K562 (cell line): ENCODE measurements around the gene MXD3. TPM values are rescaled to one million over a fixed set of nuclear protein-coding genes. Genes with fewer than 3 reads are reported as not detected.

Experiments
- ATAC-seq: fragments of 200-7000 bp; cut with Tn5 transposase; 3 replicates; pipeline ENCODE4 v1.9.1; 2020; ENCODE audit warnings: moderate library complexity
- BruUV-seq: library from RNA; stranded (reverse); fragments of 400-500 nt; replicated peaks from 2 replicates; lab custom pipeline; 2021; lab: Mats Ljungman, UMichigan
- CTCF ChIA-PET: fragments of 300-600 bp; formaldehyde crosslinking; extraction: SDS; loops from one replicate; lab custom pipeline; 2021; ENCODE audit warnings: low intra/inter-chr PET ratio; lab: Yijun Ruan, JAX
- POLR2A ChIA-PET: fragments of 300-600, 350-650 bp; sonication (Branson Sonifier 250); formaldehyde crosslinking; extraction: SDS; loops from one replicate; lab custom pipeline; 2021; ENCODE audit warnings: antibody characterized with exemption, inconsistent platforms; lab: Yijun Ruan, JAX
- DNase-seq, 4 experiments: peaks; one replicate each; pipeline versions ENCODE4 v3.0.0 to v3.0.0-alpha.2; 2011 to 2018; ENCODE audit warnings: low spot score in 3 of 4, mixed read lengths in 3 of 4; ENCODE audit errors: extremely low read depth in 1 of 4
- FAIRE-seq: peaks from 2 replicates; lab custom pipeline; 2011; peaks lifted over from hg19 to GRCh38; lab: Jason Lieb, UNC
- H2AFZ ChIP-seq: 2 replicates; pipeline ENCODE4 v1.6.0; 2011; ENCODE audit warnings: low read depth, low read length, control low read depth, inconsistent platforms
- H3K27ac ChIP-seq: fragments of 200-600 bp; 3 replicates; pipeline ENCODE4 v1.8.0; 2011; ENCODE audit warnings: low read depth, mild to moderate bottlenecking, control low read depth, inconsistent platforms, low read length, moderate library complexity, mixed read lengths; ENCODE audit errors: extremely low read depth
- H3K27me3 ChIP-seq, 2 experiments: fragments of 300-600 bp in 1 of 2; 2 replicates in 1 of 2; 3 replicates in 1 of 2; pipeline versions ENCODE4 v1.6.0 to v1.8.0; 2011; ENCODE audit warnings: inconsistent platforms in 2 of 2, low read length in 2 of 2, mild to moderate bottlenecking in 1 of 2, mixed read lengths in 1 of 2, moderate library complexity in 1 of 2; ENCODE audit not compliant: control insufficient read depth in 2 of 2, insufficient read depth in 2 of 2
- H3K36me3 ChIP-seq: fragments of 300-600 bp; 3 replicates; pipeline ENCODE4 v1.8.0; 2011; ENCODE audit warnings: mild to moderate bottlenecking, low read length, inconsistent platforms; ENCODE audit not compliant: control insufficient read depth, insufficient read depth
- H3K4me1 ChIP-seq, 2 experiments: fragments of 200-600 bp in 1 of 2; replicated peaks in 1 of 2; 2 replicates in 1 of 2; 3 replicates in 1 of 2; pipeline versions ENCODE4 v1.5.1 to v1.8.0; 2011; ENCODE audit warnings: inconsistent platforms in 2 of 2, low read length in 2 of 2, mild to moderate bottlenecking in 1 of 2, mixed read lengths in 1 of 2, moderate library complexity in 1 of 2; ENCODE audit not compliant: control insufficient read depth in 2 of 2, insufficient read depth in 2 of 2
- H3K4me2 ChIP-seq: 2 replicates; pipeline ENCODE4 v1.6.1; 2011; ENCODE audit warnings: low read length, control low read depth, inconsistent platforms, mixed read lengths; ENCODE audit not compliant: insufficient read depth
- H3K4me3 ChIP-seq: fragments of 200-600 bp; sonication (generic), shearing (Covaris generic); 2 replicates; pipeline ENCODE4 v1.5.1; 2016; ENCODE audit warnings: control low read depth, inconsistent platforms
- H3K79me2 ChIP-seq: fragments of 200-600 bp; 3 replicates; pipeline ENCODE4 v1.8.0; 2011; ENCODE audit warnings: low read length, inconsistent platforms; ENCODE audit not compliant: control insufficient read depth, insufficient read depth
- H3K9ac ChIP-seq, 2 experiments: 2 replicates each; pipeline versions ENCODE4 v1.6.0 to v1.6.1; 2011; ENCODE audit warnings: low read depth in 2 of 2, low read length in 2 of 2, control low read depth in 1 of 2, inconsistent platforms in 1 of 2, mild to moderate bottlenecking in 1 of 2, mixed read lengths in 1 of 2; ENCODE audit not compliant: insufficient read depth in 1 of 2
- H3K9me1 ChIP-seq: one replicate; pipeline ENCODE4 v1.6.0; 2011; ENCODE audit warnings: inconsistent platforms, mild to moderate bottlenecking, low read length, moderate library complexity; ENCODE audit not compliant: control insufficient read depth, insufficient read depth
- H3K9me3 ChIP-seq: replicated peaks from 2 replicates; pipeline ENCODE4 v1.5.1; 2011; ENCODE audit warnings: low read depth, low read length, inconsistent platforms; ENCODE audit not compliant: control insufficient read depth, insufficient read depth
- H4K20me1 ChIP-seq: replicated peaks from 2 replicates; pipeline ENCODE4 v1.6.1; 2011; ENCODE audit warnings: low read length, inconsistent platforms, mixed read lengths; ENCODE audit not compliant: control insufficient read depth, insufficient read depth
- CBX5 ChIP-seq: IDR thresholded peaks from 2 replicates; pipeline ENCODE4 v1.6.1; 2014; ENCODE audit warnings: low read depth, borderline replicate concordance
- E2F6 ChIP-seq, 2 experiments: IDR thresholded peaks; 2 replicates each; pipeline ENCODE4 v1.6.1; 2011; ENCODE audit warnings: borderline replicate concordance in 1 of 2, control low read depth in 1 of 2, low read depth in 1 of 2, low read length in 1 of 2, mild to moderate bottlenecking in 1 of 2, mixed read lengths in 1 of 2, moderate library complexity in 1 of 2; ENCODE audit not compliant: insufficient read depth in 1 of 2, insufficient read length in 1 of 2, poor library complexity in 1 of 2, severe bottlenecking in 1 of 2; ENCODE audit errors: extremely low read depth in 1 of 2
- E2F8 ChIP-seq: fragments of 450-650 bp; IDR thresholded peaks from 2 replicates; pipeline ENCODE4 v1.7.1; 2018; ENCODE audit warnings: mild to moderate bottlenecking, low read depth; ENCODE audit not compliant: partially characterized antibody
- PHF20 ChIP-seq: fragments of 450-650 bp; IDR thresholded peaks from 2 replicates; pipeline ENCODE4 v1.6.1; 2018; ENCODE audit not compliant: partially characterized antibody
- SMARCE1 ChIP-seq: fragments of 450-650 bp; IDR thresholded peaks from 2 replicates; pipeline ENCODE4 v1.7.1; 2016; ENCODE audit warnings: mild to moderate bottlenecking
- ZBTB43 ChIP-seq: sonication (generic); formaldehyde crosslinking; IDR thresholded peaks from 2 replicates; pipeline ENCODE4 v1.8.0; 2023; ENCODE audit warnings: mild to moderate bottlenecking, missing genetic modification reagents
- ZNF274 ChIP-seq: IDR thresholded peaks from 2 replicates; pipeline ENCODE4 v1.6.1; 2011; ENCODE audit warnings: low read depth, mild to moderate bottlenecking, low read length, moderate library complexity, borderline replicate concordance
- ZNF644 ChIP-seq: fragments of 200-800 bp; sonication (Bioruptor generic); IDR thresholded peaks from 2 replicates; pipeline ENCODE4 v1.6.1; 2016; ENCODE audit warnings: low read depth, missing genetic modification characterization, missing compliant biosample characterization
- WGBS: fragments of 100-300 bp; shearing (Covaris generic); methylation state at CpG from one replicate; pipeline ENCODE4 v1.1.6; 2016; ENCODE audit warnings: low coverage, mixed read lengths; ENCODE audit not compliant: insufficient coverage; ENCODE audit errors: missing lambda C conversion rate; 5-methylcytosine and 5-hydroxymethylcytosine counted together
- in situ Hi-C: fragments of 300-500 bp; cut with MboI; formaldehyde crosslinking; loops from 4 replicates; pipeline ENCODE4 v1.15.0; 2018; ENCODE audit warnings: inconsistent platforms, mixed read lengths
- intact Hi-C: fragments of 100-400 bp; cut with micrococcal nuclease; formaldehyde crosslinking; loops from 2 replicates; pipeline ENCODE4 v1.14.2; 2022
- polyA plus RNA-seq, 8 experiments: library from polyadenylated mRNA; depleted of rRNA in 4 of 8; stranded (reverse) in 5 of 8; unstranded in 3 of 8; fragments of >200 nt; fragmentation: Nextera tagmentation in 2 of 8; fragmentation: Illumina TruSeq in 1 of 8; extraction: Ambion mirVana in 2 of 8; extraction: Trizol in 1 of 8; gene quantifications; 2 replicates each; pipeline versions ENCODE4 v1.2.1 to v1.2.3, GENCODE V29; 2011 to 2014; ENCODE audit warnings: inconsistent platforms in 1 of 8, missing spikeins in 1 of 8
- total RNA-seq, 7 experiments: library from RNA; depleted of rRNA in 6 of 7; stranded (reverse); fragments of >200 nt in 6 of 7; fragmentation: Illumina TruSeq in 2 of 7; extraction: Trizol in 2 of 7; gene quantifications; 2 replicates each; pipeline versions ENCODE4 v1.2.1 to v1.2.3, GENCODE V29; 2011 to 2021; ENCODE audit warnings: low replicate concordance in 1 of 7

Gene MXD3
- total and polyA plus RNA-seq, 9 of the 15 experiments (the other 6 are each of a cell fraction or from before 2014, with no cell fraction given) = 0.28 to 24.8 (median 4.5) TPM

- Histone ChIP-seq H3K9me3 (no peaks in the 10 kb centered on the region), H3K4me3 (no peak overlapping the region), H3K9me1 (no peaks in the 10 kb centered on the region), H4K20me1 (no peaks in the 10 kb centered on the region), H3K27me3 (no peaks in the 10 kb centered on the region), H3K4me1 (peaks cover 0 to 1% of the 10 kb centered on the region in 2 experiments; a peak in 3 of 5 replicates), H2AFZ (no peak overlapping the region), H3K9ac (peak overlapping the region in 1 of 2 experiments; percentile 46; a peak in 1 of 4 replicates), H3K27ac (no peak overlapping the region), H3K4me2 (no peak overlapping the region), H3K36me3 (peaks cover 73% of the 10 kb centered on the region; the same call in 2 of the 3 replicates), H3K79me2 (no peaks in the 10 kb centered on the region)
- WGBS = 94% methylated on average over 3 of the region's 3 CpGs
- no peak for TF ChIP-seq E2F8
- no peak for TF ChIP-seq ZNF274
- TF ChIP-seq PHF20 = no peak
- no peak for TF ChIP-seq ZBTB43 (CRISPR knock-in tag)
- TF ChIP-seq E2F6 (IDR thresholded peaks at IDR 0.05; ENCODE audit: borderline replicate concordance in 1 of 2, extremely low read depth in 1 of 2, insufficient read depth in 1 of 2, insufficient read length in 1 of 2, low read depth in 1 of 2, low read length in 1 of 2, poor library complexity in 1 of 2, severe bottlenecking in 1 of 2) = no peak
- no peak for TF ChIP-seq CBX5
- TF ChIP-seq ZNF644 = no peak
- TF ChIP-seq SMARCE1 = no peak
- no peak for ATAC-seq
- no peak for FAIRE-seq
- no peak for DNase-seq
- in situ Hi-C loops = no loop called here
- CTCF ChIA-PET = no interaction called here
- BruUV-seq = no TSS peak
- intact Hi-C loops = no loop called here
- POLR2A ChIA-PET = interaction anchor here (0.7 to 1.1 kb wide), 3 partner anchors 10 to 24 kb away, joined by 3 read pairs; no protein-coding TSS in a partner anchor
Observed at GRCh38 chr5:177294632-177295031, 17.1 kb downstream of the MXD3 start.
